Endothelial cell of hepatic sinusoid (primary cell): Measurements from ENCODE around the gene PLEKHH2.

ENCODE experiments used
- in situ Hi-C: cut with HindIII; loops from 2 replicates; pipeline ENCODE4 v1.10.0; 2017; ENCODE audit warnings: low sequenced_read_pairs

PLEKHH2 gene

GRCh38 chr2:43751476-43751990 is 114.5 kb downstream of the PLEKHH2 start:
- in situ Hi-C loops = no loop called here

- in situ Hi-C loops = no loop called here
These were observed 115.2 kb downstream of the PLEKHH2 start for GRCh38 chr2:43752302-43752701.

GRCh38 chr2:43754180-43754579 is 117.1 kb downstream of the PLEKHH2 start:
- in situ Hi-C loops = no loop called here

DNA sequence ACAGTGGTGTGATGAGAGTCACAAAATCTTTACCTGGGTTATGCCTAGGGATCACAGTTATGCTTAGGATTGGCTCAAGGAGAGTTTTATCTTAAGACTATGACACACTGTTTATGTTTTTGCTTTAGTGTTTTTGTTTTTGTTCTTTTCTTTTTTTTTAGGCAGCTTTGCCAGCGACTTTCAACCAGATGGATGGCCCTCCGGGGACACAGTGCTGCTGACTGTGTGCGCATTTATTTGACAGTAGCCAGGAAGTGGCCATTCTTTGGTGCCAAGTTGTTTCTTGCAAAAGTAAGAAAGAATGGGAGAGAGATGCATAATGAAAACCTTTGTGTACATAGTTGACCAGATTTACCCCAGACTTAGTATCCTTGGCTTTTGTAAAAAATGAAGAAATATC is 121.7 kb downstream of the PLEKHH2 start:
- in situ Hi-C loops = no loop called here

GRCh38 chr2:43759195-43759594 is 122.1 kb downstream of the PLEKHH2 start:
- in situ Hi-C loops = no loop called here

DNA sequence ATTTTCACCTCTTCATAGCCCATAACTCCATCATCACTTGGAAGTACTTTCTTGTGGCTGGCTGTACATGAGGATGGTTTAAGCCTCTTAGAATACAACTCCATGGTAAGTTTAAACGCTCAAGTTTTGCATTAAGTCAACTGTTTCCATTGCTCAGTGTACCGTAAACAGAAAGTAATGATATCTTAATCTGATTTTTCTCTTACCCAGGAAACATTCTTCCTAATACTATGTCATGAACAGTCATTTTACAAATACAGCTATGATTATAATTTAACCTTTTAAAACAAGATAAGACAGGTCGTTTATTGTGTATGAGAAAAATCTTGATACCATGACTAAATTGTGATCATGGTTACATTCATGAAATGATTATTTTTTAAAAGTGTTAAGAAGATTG is 125.2 kb downstream of the PLEKHH2 start:
- in situ Hi-C loops = no loop called here

DNA sequence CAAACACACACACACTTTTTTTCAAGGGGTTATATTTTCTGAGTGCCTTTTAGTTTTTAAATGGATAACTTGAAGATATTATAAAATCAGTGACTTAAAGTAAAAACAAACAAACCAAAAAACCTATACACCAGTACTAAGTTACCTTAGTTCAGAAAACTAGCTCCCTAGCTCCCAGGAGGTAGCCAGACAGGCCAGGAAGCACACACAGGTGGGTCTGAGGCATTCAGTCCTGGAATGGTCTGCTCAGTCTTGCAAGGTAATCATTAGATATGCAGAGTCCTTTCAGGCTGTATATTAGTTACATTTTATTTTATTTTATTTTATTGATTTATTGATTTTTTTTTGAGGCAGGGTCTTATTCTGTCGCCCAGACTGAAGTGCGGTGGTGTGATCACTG is 126.0 kb downstream of the PLEKHH2 start:
- in situ Hi-C loops = no loop called here

DNA sequence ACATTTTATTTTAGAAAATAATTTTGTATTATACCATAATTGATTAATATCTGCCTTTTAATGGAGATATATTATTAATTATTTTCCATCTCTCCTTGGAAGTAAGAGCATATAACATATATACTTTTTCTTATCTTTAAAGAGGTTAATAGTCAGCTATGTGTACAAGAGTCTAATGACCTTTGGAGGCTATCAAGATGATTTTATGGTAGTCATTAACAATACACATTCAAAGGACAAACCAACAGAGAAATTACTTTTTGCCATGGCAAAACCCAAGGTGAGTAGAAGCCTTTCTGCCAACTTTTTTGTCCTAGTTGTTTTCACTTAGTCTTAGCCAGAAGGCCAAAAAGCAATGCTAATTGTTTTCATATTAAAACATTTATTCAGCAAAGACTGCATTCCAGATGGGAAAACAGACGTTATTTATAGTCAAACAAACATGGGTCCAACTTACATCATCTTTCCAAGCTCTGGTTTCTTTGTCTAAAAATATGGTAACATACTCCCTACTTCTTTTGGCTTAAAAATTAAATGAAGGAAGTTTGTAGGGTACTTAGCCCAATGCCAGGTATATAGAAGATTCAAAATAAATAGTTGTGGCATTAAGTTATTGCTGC is 127.1 kb downstream of the PLEKHH2 start:
- in situ Hi-C loops = no loop called here

- in situ Hi-C loops = no loop called here
These were observed 128.9 kb downstream of the PLEKHH2 start for GRCh38 chr2:43766006-43766405.

DNA sequence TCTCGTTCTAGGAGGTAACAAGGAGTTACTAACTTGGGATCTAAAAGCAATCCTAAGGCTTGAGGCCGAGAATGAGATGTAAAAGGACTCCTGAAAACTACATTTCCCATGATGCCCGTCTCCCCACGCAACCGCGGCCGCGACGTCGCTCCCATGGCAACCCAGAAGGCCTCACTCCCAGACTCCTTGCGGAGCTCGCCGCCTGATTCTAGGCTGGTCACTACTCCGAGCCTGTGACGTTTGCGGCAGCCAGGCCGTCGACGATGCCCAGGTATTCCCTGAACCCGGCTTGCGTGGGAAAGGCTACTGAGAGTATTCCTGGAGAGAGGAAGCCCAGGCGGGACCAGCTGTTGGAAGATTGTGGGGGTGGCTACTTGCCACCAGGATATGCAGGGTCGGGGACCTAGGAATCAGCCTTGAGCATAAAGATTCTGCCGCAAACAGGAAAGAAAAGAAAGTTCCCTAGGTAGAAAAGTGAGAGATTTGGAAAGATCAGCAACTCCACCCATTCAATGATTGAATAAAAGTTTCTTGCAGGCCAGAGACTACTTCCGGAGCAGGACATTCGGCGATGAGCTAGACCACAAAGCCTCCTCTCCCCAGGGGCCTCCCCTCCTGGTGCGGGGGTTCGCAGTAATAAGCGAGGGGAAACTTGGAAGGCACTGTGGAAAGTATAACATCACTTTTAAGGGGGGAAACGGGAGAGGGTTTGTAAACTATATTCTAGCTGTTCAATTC is 137.0 kb downstream of the PLEKHH2 start, which contains the start of gene DYNC2LI1:
Gene DYNC2LI1, plus strand, starts transcription at position 164 of the 738 bp plus-strand sequence. Its CDS starts 100 bp downstream, at position 264.
- in situ Hi-C loops = no loop called here

DNA sequence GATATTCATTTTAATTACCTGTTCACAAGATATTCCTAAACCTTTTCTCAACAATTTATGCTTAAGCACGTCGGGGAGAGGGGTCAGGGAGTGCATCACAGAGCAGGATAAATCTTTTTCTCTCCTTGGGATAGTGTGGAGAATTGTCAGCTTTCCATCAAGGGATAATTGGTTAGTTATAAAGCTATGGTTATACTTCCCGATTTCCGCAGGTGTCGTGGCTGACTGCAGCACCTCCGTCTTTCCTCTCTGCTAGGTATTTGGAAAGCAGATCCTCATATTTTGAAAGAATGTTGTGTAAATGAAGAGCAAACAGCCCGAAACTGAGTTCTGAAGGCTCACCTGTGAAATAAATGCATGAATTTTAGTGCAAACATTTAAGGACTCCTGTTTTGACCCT is 137.6 kb downstream of the PLEKHH2 start:
- in situ Hi-C loops = no loop called here

DNA sequence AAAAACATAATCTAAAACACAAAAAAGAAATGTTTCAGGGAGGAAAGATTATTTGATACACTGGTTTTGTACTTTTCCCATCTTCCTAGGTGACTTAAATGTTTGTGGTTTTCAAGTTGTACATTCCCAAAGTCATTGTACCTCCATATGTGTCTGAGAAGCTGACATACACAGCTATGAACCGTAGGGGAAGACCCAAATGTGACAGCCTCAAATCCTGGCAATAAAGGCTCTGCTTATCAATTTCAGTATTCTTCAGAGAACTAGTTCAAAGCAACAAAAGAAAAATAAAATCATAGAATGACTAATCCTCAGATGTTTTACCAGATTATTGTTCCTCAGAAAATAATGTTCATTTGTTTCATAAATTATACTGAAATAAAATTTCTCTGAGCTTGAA is 139.3 kb downstream of the PLEKHH2 start:
- in situ Hi-C loops = no loop called here

DNA sequence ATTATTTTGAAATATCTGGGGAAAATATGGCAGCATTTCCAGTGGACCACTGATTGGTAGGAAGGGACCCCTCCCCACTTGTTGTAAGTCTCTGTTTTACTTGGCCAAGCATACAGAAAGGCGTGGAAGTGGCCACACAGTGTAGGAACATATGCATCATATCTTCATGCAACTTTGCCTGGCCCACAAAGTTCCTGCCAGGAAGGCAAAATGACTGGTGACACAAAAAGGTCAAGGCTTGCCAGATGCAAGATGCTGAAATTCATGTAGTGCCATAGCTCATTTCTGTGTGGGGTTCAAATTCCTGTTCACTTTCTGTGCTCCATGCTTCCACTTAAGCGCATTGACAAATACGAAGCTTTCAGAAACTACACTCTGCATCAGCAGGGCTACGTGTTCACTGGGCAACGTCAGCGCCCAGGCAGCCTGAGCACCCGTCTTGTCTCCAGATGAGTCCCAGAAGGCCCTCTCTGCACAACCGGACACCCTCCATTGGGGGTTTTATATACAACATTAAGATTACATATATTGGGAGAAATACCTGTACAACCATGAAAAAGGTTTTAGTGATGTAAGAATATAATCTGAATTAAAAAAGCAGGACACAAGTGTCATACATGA is 140.4 kb downstream of the PLEKHH2 start:
- in situ Hi-C loops = no loop called here

DNA sequence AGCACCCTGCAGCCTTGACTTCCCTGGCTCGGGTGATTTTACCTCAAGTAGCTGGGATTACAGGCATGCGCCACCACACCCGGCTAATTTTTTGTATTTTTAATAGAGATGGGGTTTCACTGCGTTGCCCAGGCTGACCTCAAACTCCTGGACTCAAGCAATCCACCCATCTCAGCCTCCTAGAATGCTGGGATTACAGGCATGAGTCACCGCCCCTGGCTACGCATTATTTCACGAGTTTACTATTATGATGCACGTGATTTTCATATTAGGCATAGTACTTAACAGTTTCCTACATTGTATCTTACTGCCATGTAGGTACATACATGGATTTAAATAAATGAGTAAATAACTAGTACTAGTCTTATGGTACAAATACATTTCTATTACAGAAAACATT is 141.2 kb downstream of the PLEKHH2 start:
- in situ Hi-C loops = no loop called here

- in situ Hi-C loops = no loop called here
These were observed 150.8 kb downstream of the PLEKHH2 start for GRCh38 chr2:43787895-43788294.

GRCh38 chr2:43788646-43789045 is 151.6 kb downstream of the PLEKHH2 start:
- in situ Hi-C loops = no loop called here

GRCh38 chr2:43790147-43790546 is 153.1 kb downstream of the PLEKHH2 start:
- in situ Hi-C loops = no loop called here

DNA sequence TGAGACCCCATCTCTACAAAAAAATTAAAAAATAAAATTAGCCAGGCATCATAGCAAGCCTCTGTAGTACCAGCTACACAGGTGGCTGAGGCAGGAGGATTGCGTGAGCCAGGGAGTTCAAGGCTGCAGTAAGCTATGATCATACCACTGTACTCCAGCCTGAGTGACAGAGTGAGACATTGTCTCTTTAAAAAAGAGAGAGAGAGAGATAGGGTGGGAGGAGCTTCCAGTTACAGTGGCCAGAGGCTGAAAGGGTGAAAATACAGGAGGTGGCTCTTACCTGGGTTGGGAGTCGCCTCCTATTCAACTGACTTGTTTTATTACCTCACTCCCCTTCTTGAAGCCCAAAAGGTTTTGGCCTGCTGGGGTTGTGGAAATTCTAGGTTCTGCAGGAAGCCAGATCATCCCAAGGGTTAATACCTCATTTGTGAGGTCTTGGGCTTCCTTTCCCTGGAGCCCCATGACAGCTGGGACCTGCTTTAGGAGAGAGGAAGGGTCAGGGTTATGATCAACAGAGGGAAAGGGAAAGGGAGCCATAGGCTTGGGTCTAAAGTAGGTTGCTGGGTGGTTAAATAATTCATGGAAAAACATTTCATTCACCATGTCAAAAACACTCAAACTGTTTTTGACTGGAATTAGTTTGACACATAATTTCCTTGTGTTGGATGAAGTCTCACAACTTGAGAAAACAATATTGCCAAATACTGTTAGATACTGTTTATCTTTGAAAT is 154.1 kb downstream of the PLEKHH2 start:
- in situ Hi-C loops = no loop called here

- in situ Hi-C loops = no loop called here
These were observed 155.6 kb downstream of the PLEKHH2 start for GRCh38 chr2:43792653-43793052.

- in situ Hi-C loops = no loop called here
These were observed 157.9 kb downstream of the PLEKHH2 start for GRCh38 chr2:43794956-43795355.

DNA sequence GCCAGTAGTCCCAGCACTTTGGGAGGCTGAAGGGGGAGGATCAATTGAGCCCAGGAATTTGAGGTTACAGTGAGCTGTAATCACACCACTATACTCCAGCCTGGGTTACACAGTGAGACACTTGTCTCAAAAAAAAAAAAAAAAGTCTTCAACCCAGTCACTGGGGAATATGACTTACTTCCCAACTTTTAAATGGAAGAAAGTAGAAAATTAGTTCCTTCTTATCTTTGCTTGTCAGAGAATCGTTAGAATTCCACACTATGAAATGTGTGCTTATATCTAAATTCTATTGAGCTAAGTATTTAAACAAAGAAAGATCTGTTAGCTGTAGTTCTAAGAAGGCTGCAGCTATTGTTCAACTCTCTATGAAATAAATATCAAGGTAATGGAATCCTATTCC is 159.1 kb downstream of the PLEKHH2 start:
- in situ Hi-C loops = no loop called here
